ENCODE results near the gene ATP8A2. TPM values are rescaled to one million over a fixed set of nuclear protein-coding genes. Genes with fewer than 3 reads are reported as not detected.
"Not testable (repeated sequence)": the region's sequence is repeated elsewhere in the genome, so short reads cannot be mapped to it uniquely, and the experiment has no call there.

The ATP8A2 gene
- polyA plus RNA-seq, 1 donor from 2014 or later = 11.9 TPM

GRCh38 chr13:26072335-26072734 is 700.6 kb downstream of the ATP8A2 start:
- H3K27ac ChIP-seq (ENCODE audit: low read length); H3K9me3 ChIP-seq (ENCODE audit: low read length); H3K4me3 ChIP-seq (ENCODE audit: low read length); H3K79me2 ChIP-seq (replicated peaks; ENCODE audit: insufficient read depth, low read length); H3F3A ChIP-seq (ENCODE audit: insufficient read depth, low read length, poor library complexity, severe bottlenecking); H3K9ac ChIP-seq (ENCODE audit: low read length); H3K4me2 ChIP-seq (ENCODE audit: low read length); H3K27me3 ChIP-seq (ENCODE audit: insufficient read depth, low read depth, low read length); H4K20me1 ChIP-seq (ENCODE audit: insufficient read depth); H2AFZ ChIP-seq (ENCODE audit: low read depth, low read length); H3K9me2 ChIP-seq (ENCODE audit: insufficient read depth, low read length); H3K36me3 ChIP-seq (ENCODE audit: insufficient read depth, low read length): not testable (repeated sequence)
- TF ChIP-seq RAD21 (conservative IDR thresholded peaks at IDR 0.05) = peak; percentile 69
- peak; percentile 83 for TF ChIP-seq SMC3 (conservative IDR thresholded peaks at IDR 0.05; ENCODE audit: poor library complexity)
- peak; percentile 73 for TF ChIP-seq CTCF (IDR thresholded peaks at IDR 0.05; ENCODE audit: poor library complexity, severe bottlenecking)

- H3K9me2 ChIP-seq (ENCODE audit: insufficient read depth, low read length) = no peaks in the 10 kb centered on the region
- no peak overlapping the region for H2AFZ ChIP-seq (ENCODE audit: low read depth, low read length)
- no peaks in the 10 kb centered on the region for H3K36me3 ChIP-seq (ENCODE audit: insufficient read depth, low read length)
- H3K4me3 ChIP-seq (ENCODE audit: low read length) = no peak overlapping the region
- no peaks in the 10 kb centered on the region for H4K20me1 ChIP-seq (ENCODE audit: insufficient read depth)
- no peak overlapping the region for H3K9ac ChIP-seq (ENCODE audit: low read length)
- no peaks in the 10 kb centered on the region for H3F3A ChIP-seq (ENCODE audit: insufficient read depth, low read length, poor library complexity, severe bottlenecking)
- H3K4me2 ChIP-seq (ENCODE audit: low read length) = no peak overlapping the region
- no peak overlapping the region for H3K27ac ChIP-seq (ENCODE audit: low read length)
- H3K79me2 ChIP-seq (replicated peaks; ENCODE audit: insufficient read depth, low read length) = no peaks in the 10 kb centered on the region
- no peaks in the 10 kb centered on the region for H3K9me3 ChIP-seq (ENCODE audit: low read length)
- no peaks in the 10 kb centered on the region for H3K27me3 ChIP-seq (ENCODE audit: insufficient read depth, low read depth, low read length)
- TF ChIP-seq REST (IDR thresholded peaks at IDR 0.05; ENCODE audit: borderline replicate concordance) (no peak), POLR2AphosphoS5 (IDR thresholded peaks at IDR 0.05) (no peak), SMC3 (conservative IDR thresholded peaks at IDR 0.05; ENCODE audit: poor library complexity) (no peak), TAF1 (IDR thresholded peaks at IDR 0.05; ENCODE audit: low read depth) (no peak), RAD21 (conservative IDR thresholded peaks at IDR 0.05) (no peak), EZH2 (IDR thresholded peaks at IDR 0.05; ENCODE audit: borderline replicate concordance, insufficient read depth, low read length, poor library complexity, severe bottlenecking) (no peak), MXI1 (conservative IDR thresholded peaks at IDR 0.05; ENCODE audit: poor library complexity, severe bottlenecking) (no peak), EP300 (conservative IDR thresholded peaks at IDR 0.05; ENCODE audit: poor library complexity, severe bottlenecking) (no peak), CTCF (IDR thresholded peaks at IDR 0.05; ENCODE audit: poor library complexity, severe bottlenecking) (no peak)
These were observed 702.9 kb downstream of the ATP8A2 start for GRCh38 chr13:26074706-26075105.

Small RNAs within 50 kb of the gene (small RNA-seq; reads per million reads assigned to genes)
- 0 reads per million in 3 experiments for gene RN7SL741P
- gene RNU6-78P = 0 reads per million in 3 experiments
- gene RNY1P3 = 0 to 0.07 (median 0) reads per million in 3 experiments

Other genes starting within 250 kb of the ATP8A2 start
- gene AMER2, start 199.7 kb upstream of the ATP8A2 start, polyA plus RNA-seq = 32.9 and 33.2 TPM in 2 replicates
- 40.8 and 45.4 TPM in 2 replicates for gene MTMR6, start 84.5 kb upstream of the ATP8A2 start, polyA plus RNA-seq
- gene NUP58, start 70.3 kb upstream of the ATP8A2 start, polyA plus RNA-seq = 147 and 150 TPM in 2 replicates